Omental fat pad (tissue), 4 donors: Measurements from ENCODE around the gene CCDC154. TPM values are rescaled to one million over a fixed set of nuclear protein-coding genes. Genes with fewer than 3 reads are reported as not detected.

Source experiments
- ATAC-seq: fragments of 150-250 bp; one replicate; pipeline ENCODE4 v1.9.1; 2016; ENCODE audit warnings: mild to moderate bottlenecking, moderate library complexity; ENCODE audit not compliant: low FRiP score
- DNase-seq: peaks from one replicate; pipeline ENCODE4 v3.0.0-alpha.2; 2019; ENCODE audit warnings: low spot score
- total RNA-seq, 4 donors: library from RNA; depleted of rRNA; stranded (reverse); fragments of >200 nt; gene quantifications; one replicate each; pipeline ENCODE4 v1.1.0, GENCODE V29; 2016
- TF ChIP-seq, protein P1 (sequence below), 3 donors: fragments of 450-650 bp; IDR thresholded peaks; one replicate each; pipeline ENCODE4 v1.5.1; 2016 to 2017; ENCODE audit warnings: antibody characterized with exemption in 3 of 3, mild to moderate bottlenecking in 3 of 3, moderate library complexity in 2 of 3

Gene CCDC154
- total RNA-seq, 4 donors from 2014 or later: 0.19 to 5.7 (median 0.37) TPM

DNA sequence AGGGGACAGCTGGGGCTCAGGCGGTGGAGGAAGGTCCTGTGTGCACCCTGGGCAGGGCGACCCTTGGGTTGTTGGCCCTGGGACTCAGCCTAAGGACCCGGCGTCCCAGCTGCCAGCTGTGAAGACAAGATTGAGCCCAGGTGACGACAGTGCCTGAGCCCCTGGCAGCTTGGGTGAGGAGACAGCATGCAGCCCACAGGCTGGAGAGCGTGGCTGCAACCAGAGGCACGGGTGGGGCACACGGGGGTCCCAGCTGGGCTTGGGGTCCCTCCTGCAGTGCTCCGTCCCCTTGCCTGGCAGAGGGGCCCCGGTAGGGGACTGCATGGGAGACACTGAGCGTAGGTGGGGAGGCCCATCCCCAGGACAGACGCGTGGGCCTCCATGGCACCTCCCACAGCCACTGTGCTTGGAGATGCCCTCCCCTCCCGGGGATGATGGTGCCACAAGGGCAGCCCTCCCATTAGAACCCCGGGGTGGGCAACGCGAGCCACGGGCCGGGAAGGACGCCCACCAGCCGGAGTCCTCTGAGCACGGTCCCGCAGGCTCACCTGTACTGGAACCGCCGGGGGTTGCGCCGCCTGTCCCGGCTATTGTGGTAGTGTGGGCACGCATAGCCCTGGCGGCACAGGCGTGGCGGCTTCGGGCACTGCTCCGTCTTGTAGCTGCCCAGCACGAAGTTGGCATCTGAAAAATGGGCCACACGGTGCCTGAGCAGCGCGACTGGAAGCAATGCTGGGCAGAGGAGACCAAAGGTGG, 45.4 kb downstream of the CCDC154 start:
- ATAC-seq: no peak

DNA sequence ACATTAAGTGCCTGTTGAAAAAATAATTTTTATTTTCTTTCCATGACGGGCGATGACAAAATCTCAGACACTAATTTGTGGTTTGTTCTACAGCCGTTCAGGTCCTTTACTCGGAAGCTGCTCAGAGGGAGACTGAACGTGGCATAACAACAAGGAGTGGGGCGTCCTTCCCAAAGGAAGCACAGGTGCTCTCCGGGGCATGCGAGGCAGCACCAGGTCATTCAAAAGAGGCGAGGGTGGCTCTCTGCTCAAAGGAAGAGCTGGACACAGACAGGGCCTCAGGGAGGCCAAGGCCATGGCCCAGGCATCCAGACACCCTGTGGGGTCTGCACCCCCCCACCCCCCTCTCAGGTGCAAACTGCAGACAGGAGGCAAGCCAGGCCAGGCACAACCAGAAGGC, 46.0 kb downstream of the CCDC154 start:
- DNase-seq (no peak), ATAC-seq (no peak)
- TF ChIP-seq, protein P1, sequence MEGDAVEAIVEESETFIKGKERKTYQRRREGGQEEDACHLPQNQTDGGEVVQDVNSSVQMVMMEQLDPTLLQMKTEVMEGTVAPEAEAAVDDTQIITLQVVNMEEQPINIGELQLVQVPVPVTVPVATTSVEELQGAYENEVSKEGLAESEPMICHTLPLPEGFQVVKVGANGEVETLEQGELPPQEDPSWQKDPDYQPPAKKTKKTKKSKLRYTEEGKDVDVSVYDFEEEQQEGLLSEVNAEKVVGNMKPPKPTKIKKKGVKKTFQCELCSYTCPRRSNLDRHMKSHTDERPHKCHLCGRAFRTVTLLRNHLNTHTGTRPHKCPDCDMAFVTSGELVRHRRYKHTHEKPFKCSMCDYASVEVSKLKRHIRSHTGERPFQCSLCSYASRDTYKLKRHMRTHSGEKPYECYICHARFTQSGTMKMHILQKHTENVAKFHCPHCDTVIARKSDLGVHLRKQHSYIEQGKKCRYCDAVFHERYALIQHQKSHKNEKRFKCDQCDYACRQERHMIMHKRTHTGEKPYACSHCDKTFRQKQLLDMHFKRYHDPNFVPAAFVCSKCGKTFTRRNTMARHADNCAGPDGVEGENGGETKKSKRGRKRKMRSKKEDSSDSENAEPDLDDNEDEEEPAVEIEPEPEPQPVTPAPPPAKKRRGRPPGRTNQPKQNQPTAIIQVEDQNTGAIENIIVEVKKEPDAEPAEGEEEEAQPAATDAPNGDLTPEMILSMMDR (IDR thresholded peaks at IDR 0.05): no peak

More for the DNA sequence above, 45.4 kb downstream of the CCDC154 start:
- no peak for DNase-seq
- TF ChIP-seq, protein P1 (IDR thresholded peaks at IDR 0.05): no peak

DNA sequence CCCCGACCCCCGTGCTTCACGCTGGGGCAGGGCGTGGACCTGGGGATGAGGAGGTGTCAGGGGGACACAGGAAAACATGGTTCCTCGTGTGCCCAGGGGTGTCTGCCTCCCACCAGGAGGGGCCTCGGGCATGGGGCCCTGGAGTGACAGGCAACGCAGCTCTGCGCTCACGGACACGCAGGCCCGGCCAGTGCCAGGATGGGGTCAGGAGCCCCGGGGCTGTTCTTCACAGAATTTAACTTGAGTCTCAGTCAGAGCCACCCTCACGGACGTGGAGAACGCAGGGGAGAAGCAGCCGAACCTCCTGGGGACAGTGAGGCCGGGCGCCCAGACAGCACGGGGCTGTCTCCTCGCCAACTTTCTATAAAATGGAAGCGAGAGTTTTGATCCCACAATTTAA, 46.6 kb downstream of the CCDC154 start:
- DNase-seq (no peak), ATAC-seq (no peak)
- TF ChIP-seq, protein P1 (IDR thresholded peaks at IDR 0.05): no peak

DNA sequence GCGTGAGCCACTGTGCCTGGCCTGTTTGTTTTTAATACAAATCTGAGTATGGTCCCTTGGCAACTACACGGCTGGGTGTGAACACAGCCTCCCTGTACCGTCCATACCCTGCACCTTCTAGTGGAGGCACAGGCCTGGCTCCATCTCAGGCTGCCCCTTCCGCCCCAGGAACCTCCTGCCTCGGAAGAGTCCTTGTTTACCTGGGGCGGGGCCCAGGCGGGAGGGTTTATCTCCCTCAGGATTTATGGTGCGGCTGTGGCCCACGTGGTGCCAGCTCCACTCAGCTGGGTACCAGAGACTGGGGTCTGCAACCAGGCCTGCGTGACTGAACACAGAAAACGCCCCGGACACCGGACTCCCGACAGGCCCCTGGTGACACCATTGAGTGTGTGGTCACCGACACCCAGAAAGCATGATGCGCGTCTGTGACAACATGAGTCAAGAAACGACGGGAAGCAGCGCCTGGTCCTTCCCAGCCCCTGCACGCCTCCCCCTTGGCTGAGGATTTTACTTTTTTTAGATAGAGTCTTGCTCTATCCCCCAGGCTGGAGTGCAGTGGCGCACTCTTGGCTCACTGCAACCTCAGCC, 48.8 kb downstream of the CCDC154 start:
- DNase-seq: no peak
- ATAC-seq: no peak
- TF ChIP-seq, protein P1 (IDR thresholded peaks at IDR 0.05): no peak

DNA sequence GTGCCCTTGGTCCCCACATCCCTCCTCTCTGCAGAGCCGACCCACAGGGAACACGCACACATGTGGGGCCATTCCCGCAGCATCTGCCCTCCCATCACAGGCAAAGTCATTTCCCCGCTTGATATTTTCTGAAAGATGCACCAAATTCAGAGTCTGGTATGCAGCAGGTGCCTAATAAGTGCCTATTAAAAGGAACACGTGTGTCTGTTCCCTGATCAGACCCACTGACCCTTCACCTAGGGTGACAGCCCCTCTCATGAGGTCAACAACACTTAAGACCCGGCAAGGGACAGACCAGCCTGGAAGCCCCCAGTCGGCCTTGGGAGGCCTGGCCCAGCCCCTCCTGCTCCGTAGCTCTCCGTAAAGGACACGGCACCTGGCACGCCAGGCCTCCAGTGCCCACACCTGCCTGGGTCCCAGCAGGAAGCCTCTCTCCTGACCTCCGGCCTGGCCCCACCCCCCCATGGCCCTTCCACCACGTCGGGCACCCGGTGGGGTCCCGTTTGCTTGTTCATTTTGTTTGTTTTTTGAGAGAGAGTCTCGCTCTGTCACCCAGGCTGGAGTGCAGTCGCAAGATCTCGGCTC, 49.9 kb downstream of the CCDC154 start:
- no peak for ATAC-seq
- TF ChIP-seq, protein P1 (IDR thresholded peaks at IDR 0.05): no peak
- no peak for DNase-seq

DNA sequence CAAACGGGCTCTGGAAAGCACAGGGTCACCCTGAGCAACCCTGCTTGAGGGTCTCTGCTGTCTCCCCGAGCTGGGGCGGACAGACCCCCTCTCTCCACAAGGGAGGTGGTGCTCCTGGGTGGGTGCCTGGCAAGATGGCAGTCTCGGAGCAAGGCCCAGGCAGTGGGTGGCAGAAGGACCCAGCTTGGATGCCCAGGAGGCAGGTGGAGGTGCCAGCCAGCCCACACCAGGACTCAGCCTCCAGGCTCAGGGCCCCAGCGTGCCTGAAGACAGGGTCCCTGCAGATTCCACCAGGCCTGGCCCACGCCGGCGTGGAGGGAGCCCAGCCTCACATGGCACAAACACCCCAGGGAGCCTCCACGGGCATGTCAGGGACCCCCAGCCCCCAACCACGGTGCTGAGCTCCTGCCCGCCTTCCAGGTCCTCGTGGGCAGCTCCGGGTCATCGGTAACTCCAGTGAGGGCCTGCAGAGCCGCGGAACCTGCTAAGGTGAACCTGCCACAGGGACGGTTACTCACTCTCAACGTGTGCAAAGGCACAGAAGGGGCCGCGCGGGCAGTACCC, 50.7 kb downstream of the CCDC154 start:
- DNase-seq (no peak), ATAC-seq (no peak)
- TF ChIP-seq, protein P1 (IDR thresholded peaks at IDR 0.05): no peak
